Epithelial cell of proximal tubule (primary cell): ENCODE results near the gene DNAAF8. TPM values are rescaled to one million over a fixed set of nuclear protein-coding genes. Genes with fewer than 3 reads are reported as not detected.

Experiments used
- DNase-seq: peaks from one replicate; pipeline ENCODE4 v3.0.0-alpha.2; 2011; ENCODE audit warnings: low read depth
- H3K4me3 ChIP-seq: 2 replicates; pipeline ENCODE4 v1.5.1; 2011; ENCODE audit warnings: low read depth, mild to moderate bottlenecking, low read length
- total RNA-seq: library from RNA; depleted of rRNA; stranded (reverse); fragments of >200 nt; gene quantifications from 2 replicates; pipeline ENCODE4 v1.2.3, GENCODE V29; 2015
- TF ChIP-seq, protein P1 (sequence below): conservative IDR thresholded peaks from 2 replicates; pipeline ENCODE4 v1.5.1; 2012; ENCODE audit warnings: low read depth, mild to moderate bottlenecking, low read length

DNAAF8 gene
- total RNA-seq, 1 donor from 2014 or later, result not detected

DNA sequence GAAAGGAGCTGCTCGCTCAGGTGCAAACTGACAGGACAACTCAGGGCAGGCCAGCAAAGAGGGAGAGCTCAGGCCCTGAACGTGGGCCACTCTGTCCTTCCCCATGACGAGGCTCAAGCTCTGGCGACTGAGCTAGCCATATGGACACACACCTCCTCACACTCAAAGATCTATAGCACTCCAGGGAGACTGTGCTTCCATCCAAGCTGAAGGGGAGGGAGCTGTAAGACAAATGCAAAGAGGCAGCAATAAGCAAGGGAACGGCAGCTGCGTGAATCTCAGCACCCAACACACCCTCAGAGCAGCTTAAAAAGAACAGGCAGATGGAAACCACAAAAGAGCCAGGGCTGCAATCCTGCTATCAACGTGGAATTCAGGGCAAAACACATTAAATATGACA lies 27.5 kb upstream of the DNAAF8 start:
- no peak overlapping the region for H3K4me3 ChIP-seq
- TF ChIP-seq, protein P1, sequence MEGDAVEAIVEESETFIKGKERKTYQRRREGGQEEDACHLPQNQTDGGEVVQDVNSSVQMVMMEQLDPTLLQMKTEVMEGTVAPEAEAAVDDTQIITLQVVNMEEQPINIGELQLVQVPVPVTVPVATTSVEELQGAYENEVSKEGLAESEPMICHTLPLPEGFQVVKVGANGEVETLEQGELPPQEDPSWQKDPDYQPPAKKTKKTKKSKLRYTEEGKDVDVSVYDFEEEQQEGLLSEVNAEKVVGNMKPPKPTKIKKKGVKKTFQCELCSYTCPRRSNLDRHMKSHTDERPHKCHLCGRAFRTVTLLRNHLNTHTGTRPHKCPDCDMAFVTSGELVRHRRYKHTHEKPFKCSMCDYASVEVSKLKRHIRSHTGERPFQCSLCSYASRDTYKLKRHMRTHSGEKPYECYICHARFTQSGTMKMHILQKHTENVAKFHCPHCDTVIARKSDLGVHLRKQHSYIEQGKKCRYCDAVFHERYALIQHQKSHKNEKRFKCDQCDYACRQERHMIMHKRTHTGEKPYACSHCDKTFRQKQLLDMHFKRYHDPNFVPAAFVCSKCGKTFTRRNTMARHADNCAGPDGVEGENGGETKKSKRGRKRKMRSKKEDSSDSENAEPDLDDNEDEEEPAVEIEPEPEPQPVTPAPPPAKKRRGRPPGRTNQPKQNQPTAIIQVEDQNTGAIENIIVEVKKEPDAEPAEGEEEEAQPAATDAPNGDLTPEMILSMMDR, result no peak
- no peak for DNase-seq

DNA sequence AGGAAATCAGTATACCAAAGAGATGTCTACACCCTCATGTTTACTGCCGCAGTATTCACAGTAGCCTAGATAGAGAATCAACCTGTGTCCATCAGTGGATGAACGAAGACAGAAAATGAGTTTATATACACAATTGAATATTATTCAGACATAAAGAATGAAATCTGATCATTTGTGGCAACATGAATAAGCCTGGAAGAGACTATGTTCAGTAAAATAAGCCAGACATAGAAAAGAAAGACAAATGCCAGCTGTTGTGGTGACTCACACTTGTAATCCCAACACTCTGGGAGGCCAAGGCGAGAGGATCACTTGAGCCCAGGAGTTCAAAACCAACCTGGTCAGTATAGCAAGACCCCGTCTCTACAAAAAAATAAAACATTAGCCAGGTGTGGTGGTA lies 24.9 kb upstream of the DNAAF8 start:
- TF ChIP-seq, protein P1, result no peak
- no peak for DNase-seq
- H3K4me3 ChIP-seq, result no peak overlapping the region

DNA sequence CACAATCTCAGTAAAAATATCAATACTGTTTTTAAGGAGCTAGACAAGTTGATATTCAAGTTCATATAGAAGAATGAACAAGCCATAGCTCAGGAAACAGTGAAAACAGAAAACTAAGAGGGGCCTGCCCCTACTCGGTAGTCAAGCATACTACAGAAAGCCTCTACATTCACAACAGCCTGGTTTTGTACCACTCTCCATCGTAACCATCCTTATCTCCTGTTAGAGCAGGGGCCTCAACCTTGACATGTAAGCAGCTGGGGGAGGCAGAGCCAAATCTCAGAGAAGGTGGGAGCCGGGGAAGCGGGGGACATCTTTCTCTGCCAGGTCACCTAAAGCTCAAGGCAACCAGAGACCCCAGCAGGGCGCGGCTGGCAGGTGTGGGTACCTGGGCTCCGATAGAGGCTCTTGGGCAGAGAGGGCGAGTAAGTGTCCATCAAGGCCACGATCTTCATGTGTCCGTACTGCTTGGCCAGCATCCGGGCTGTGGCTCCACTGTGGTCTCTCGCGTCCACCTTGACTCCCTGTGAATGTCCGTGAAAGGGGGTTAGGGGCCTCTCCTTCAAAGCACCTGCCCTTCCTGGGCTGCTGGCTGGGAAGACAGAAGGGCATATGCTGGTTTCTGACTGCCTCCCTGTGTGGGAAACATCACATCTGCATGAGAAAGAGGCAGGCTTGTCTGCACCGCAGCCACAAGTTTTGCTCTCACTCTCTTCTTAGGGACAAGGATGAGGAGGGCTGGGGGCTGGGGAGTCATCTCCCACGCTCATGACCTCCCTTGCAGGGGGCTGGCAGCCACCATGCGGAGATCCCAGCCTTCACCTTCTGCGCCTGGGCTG lies 20.5 kb upstream of the DNAAF8 start:
- no peak for DNase-seq
- no peak overlapping the region for H3K4me3 ChIP-seq
- TF ChIP-seq, protein P1, result no peak

DNA sequence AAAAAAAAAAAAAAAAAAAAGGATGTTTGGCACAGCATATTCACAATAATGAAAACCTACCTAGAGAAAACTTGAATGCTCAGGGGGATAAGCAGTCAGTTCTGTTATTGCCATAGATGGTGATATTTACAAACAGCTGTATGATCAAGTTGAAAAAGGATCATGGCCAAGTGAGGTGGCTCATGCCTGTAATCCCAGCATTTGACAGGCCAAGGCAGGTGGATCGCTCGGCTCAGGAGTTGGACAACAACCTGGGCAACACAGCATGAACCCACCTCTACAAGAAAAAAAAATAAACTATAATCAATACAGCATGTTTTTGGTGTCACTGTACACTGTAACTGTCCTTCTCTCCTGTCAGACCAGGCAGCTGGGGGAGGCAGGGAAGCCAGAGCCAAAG lies 19.3 kb upstream of the DNAAF8 start:
- H3K4me3 ChIP-seq, result no peak overlapping the region
- TF ChIP-seq, protein P1, result no peak
- no peak for DNase-seq

DNA sequence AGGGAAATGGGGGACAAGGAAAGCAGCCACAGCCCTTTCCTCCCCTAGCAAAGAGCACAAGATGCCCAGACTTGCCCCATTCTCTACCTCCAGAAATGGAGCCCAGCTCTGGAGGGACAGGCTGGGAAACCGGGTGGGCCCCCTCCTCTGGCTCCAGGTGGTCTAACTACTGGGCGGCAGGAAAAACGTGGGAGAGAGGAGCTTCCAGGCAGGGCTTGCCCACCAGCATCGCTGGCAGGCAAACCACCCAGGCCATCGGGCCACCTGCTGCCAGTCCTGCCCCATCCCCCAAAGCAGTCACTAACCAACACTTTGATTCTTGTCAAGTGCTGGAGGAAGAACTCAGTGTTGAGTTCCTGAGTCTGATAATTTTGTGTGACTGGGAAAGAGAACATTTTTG lies 15.9 kb upstream of the DNAAF8 start:
- TF ChIP-seq, protein P1, result no peak
- no peak for DNase-seq
- H3K4me3 ChIP-seq, result no peak overlapping the region

DNA sequence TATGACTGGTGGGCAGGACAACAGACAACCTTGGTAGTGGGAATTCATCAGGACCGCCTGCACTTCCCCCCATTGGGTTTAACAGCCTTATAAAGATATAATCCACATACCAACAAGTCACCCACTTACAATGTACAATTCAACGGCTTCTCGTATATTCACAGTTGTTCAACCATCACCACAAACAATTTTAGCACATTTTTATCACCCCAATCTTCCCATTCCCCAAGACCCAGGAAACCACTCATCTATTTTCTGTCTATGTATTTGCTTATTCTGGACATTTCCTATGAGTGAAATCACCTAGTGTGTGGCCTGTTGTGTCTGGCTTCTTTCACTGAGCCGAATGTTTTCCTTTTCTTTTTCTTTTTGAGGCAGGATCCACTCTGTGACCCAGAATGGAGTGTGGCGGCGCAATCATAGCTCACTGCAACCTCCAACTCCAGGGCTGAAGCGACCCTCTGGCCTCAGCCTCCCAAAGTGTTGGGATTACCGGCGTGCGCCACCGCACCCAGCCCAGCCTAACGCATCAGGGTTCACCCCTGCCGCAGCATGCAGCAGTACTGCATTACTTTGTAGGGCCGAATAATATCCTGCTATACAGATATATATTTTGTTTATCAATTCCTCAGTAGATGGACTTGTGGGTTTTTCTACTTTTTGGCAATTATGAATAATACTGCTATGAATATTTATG lies 11.1 kb upstream of the DNAAF8 start:
- no peak for DNase-seq
- TF ChIP-seq, protein P1, result no peak
- H3K4me3 ChIP-seq, result no peak overlapping the region
